HG02642 (cell line): Measurements from ENCODE around the gene ARHGEF2.
"Not testable (repeated sequence)": the region's sequence is repeated elsewhere in the genome, so short reads cannot be mapped to it uniquely, and the experiment has no call there.

Experiments used
- ATAC-seq: cut with Tn5 transposase; IDR thresholded peaks from one replicate; pipeline ENCODE4 v1.9.1; 2021; ENCODE audit warnings: mild to moderate bottlenecking; ENCODE audit not compliant: unreplicated experiment, poor library complexity

Gene ARHGEF2

GRCh38 chr1:155993595-155993994, 15.2 kb upstream of the ARHGEF2 start:
- ATAC-seq: no peak

GRCh38 chr1:155990005-155990739, 11.8 kb upstream of the ARHGEF2 start:
- no peak for ATAC-seq

GRCh38 chr1:155989242-155990004, 11.1 kb upstream of the ARHGEF2 start:
- ATAC-seq: no peak

GRCh38 chr1:155984903-155985645, 6.7 kb upstream of the ARHGEF2 start:
- not testable (repeated sequence) for ATAC-seq

- ATAC-seq: no peak
Observed at GRCh38 chr1:155984341-155984740, 6.0 kb upstream of the ARHGEF2 start.

- ATAC-seq: no peak
Observed at GRCh38 chr1:155983191-155984024, 5.1 kb upstream of the ARHGEF2 start.

- ATAC-seq: no peak
Observed at GRCh38 chr1:155982106-155982505, 3.8 kb upstream of the ARHGEF2 start.

GRCh38 chr1:155981266-155982088, 3.1 kb upstream of the ARHGEF2 start:
- ATAC-seq: no peak

GRCh38 chr1:155979597-155980343, 1.4 kb upstream of the ARHGEF2 start:
- ATAC-seq: no peak

GRCh38 chr1:155978973-155979429, 654 bp upstream of the ARHGEF2 start:
- no peak for ATAC-seq

GRCh38 chr1:155977690-155978324, 540 bp downstream of the ARHGEF2 start:
- ATAC-seq: peak; percentile 16

- no peak for ATAC-seq
Observed at GRCh38 chr1:155976913-155977689, 1.2 kb downstream of the ARHGEF2 start.

GRCh38 chr1:155976062-155976912, 2.1 kb downstream of the ARHGEF2 start:
- ATAC-seq: no peak

- ATAC-seq: no peak
Observed at GRCh38 chr1:155975375-155976061, 2.8 kb downstream of the ARHGEF2 start.

- ATAC-seq: no peak
Observed at GRCh38 chr1:155974208-155975115, 3.9 kb downstream of the ARHGEF2 start.
